ENCODE measurements around the gene CAGE1. TPM values are rescaled to one million over a fixed set of nuclear protein-coding genes. Genes with fewer than 3 reads are reported as not detected.

The CAGE1 gene
- total RNA-seq (not detected in 2 replicates), polyA plus RNA-seq (not detected in 2 replicates), polyA minus RNA-seq (0.04 TPM in 1 of 2 replicates, not detected in the other), Bru-seq, nascent RNA (percentile 12 among the genes with signal in this experiment), BruChase-seq, experiment 1, labeled RNA remaining after a 6-hour chase (percentile 9 among the genes with signal in this experiment), BruChase-seq, experiment 2, labeled RNA remaining after a 2-hour chase (percentile 4 among the genes with signal in this experiment)
- not detected in 2 replicates for polyA plus RNA-seq (2011; cell fraction: cytosol; rRNA removed)
- polyA plus RNA-seq (2011; cell fraction: nucleus; rRNA removed), result 0.07 TPM in 1 of 2 replicates, not detected in the other
- not detected in 2 replicates for polyA plus RNA-seq (2012)
- 0.31 TPM for polyA minus RNA-seq (2011; cell fraction: cytosol; rRNA and poly(A)+ RNA removed)
- 0.19 TPM in 1 of 2 replicates, not detected in the other for polyA minus RNA-seq (2011; cell fraction: nucleus; rRNA and poly(A)+ RNA removed)
- long read RNA-seq, result 0 reads

DNA sequence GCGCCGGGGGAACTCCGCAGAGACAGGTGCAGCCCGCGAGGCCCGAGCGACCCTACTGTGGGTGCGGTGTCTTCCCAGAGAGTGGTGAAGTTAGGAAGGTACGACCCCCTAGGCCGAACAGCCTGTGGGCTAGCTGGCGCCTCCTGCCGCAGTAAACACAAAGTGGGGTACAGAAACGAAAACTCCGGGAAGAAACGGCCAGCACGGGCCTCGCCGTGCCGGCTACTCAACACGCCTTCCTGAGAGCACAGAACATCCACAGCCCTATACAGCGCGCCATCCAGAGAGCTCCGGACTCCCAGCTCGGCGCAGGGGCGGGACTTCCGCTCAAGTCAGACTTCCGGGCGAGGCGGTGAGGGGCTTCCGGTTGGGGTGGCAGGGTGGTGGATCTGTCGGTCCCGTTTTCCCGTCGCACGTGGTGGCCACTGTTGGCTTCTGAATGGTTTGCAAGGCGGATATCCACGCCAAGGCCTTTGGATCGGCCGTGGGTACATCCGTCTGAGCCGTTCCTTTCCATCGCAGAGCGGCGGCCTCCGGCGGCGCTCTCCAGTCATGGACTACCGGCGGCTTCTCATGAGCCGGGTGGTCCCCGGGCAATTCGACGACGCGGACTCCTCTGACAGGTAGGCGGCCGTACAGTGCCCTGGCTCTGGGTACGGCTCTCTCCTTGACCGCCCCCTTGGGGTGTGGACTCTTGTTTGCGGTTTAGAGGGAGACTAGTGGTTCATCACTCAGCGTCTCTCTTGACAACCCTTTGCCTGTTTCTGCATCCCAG lies at the start of gene CAGE1, which contains the start of gene RIOK1:
TSS of gene CAGE1 (minus strand) at position 292 of the 775 bp plus-strand sequence. CDS start 2,569 bp downstream, outside the sequence.
TSS of gene RIOK1 (plus strand) at position 358 of the 775 bp plus-strand sequence. CDS start at position 553, 195 bp downstream.
- Histone ChIP-seq H3K79me2 (ENCODE audit: control insufficient read depth, insufficient read depth, low read length) (peaks cover 35% of the 10 kb centered on the region), H4K20me1 (replicated peaks; ENCODE audit: control insufficient read depth, extremely low read depth, insufficient read depth, low read length) (no peaks in the 10 kb centered on the region), H3K9me1 (replicated peaks; ENCODE audit: control insufficient read depth, extremely low read depth, insufficient read depth, low read length) (no peaks in the 10 kb centered on the region), H3K4me3 (replicated peaks in 1 of 3; ENCODE audit: insufficient read depth in 1 of 3, low read depth in 1 of 3, low read length in 3 of 3) (peak within 1 kb of the TSS; percentile 55 to 92 (median 77)), H3K27me3 (ENCODE audit: control insufficient read depth in 2 of 2, insufficient read depth in 2 of 2, low read length in 2 of 2) (no peaks in the 10 kb centered on the region), H3K27ac (ENCODE audit: insufficient read depth, low read depth, low read length) (peak within 1 kb of the TSS; percentile 66), H3K4me1 (ENCODE audit: control insufficient read depth, extremely low read depth, insufficient read depth, low read length) (peaks cover 13% of the 10 kb centered on the region), H3K9me3 (replicated peaks; ENCODE audit: control insufficient read depth, insufficient read depth, low read length) (no peaks in the 10 kb centered on the region), H3K36me3 (ENCODE audit: control insufficient read depth in 2 of 2, extremely low read depth in 1 of 2, insufficient read depth in 2 of 2, low read length in 2 of 2) (peaks cover 0 to 2% of the 10 kb centered on the region in 2 experiments), H3K9ac (replicated peaks; ENCODE audit: extremely low read depth, insufficient read depth, low read length) (peak within 1 kb of the TSS; percentile 65), H3K4me2 (ENCODE audit: insufficient read depth, low read length) (peak within 1 kb of the TSS; percentile 87), H2AFZ (ENCODE audit: low read depth, low read length) (peak within 1 kb of the TSS; percentile 96)
- POLR2A ChIA-PET, result interaction anchor here (0.6 to 1.1 kb wide), 4 partner anchors 89 to 854 kb away, joined by 3 to 6 read pairs (median 4); partner anchors contain the start of gene SNRNP48
- CTCF ChIA-PET, result interaction anchor here (0.6 to 1.5 kb wide), 9 partner anchors 16 to 693 kb away, joined by 3 to 11 read pairs (median 4); partner anchors contain the start of gene SSR1
- TSS peak; percentile 77 for BruUV-seq (replicated peaks)
- dilution Hi-C loops (cut with MboI; ENCODE audit: extremely low pct_ligation_motif_present, low sequenced_read_pairs) (no loop called here), intact Hi-C loops (cut with micrococcal nuclease) (loop anchor here (1.0 to 10.0 kb wide), 6 partner anchors 76 to 714 kb away; partner anchors contain the start of genes BLOC1S5, SNRNP48 and SSR1)
- TF ChIP-seq GATA2 (IDR thresholded peaks at IDR 0.05; ENCODE audit: insufficient read depth, insufficient read length, low read depth, low read length) (no peak), JUN (IDR thresholded peaks at IDR 0.05; ENCODE audit: borderline replicate concordance, insufficient read depth, insufficient read length, low read depth) (no peak), EZH2 (IDR thresholded peaks at IDR 0.05; ENCODE audit: borderline replicate concordance, low read depth, low read length, severe bottlenecking) (no peak), FOS (IDR thresholded peaks at IDR 0.05; ENCODE audit: borderline replicate concordance, insufficient read depth, low read length) (no peak), POLR2A (IDR thresholded peaks at IDR 0.05; ENCODE audit: low read depth, low read length) (peak; percentile 98), POLR2AphosphoS5 (IDR thresholded peaks at IDR 0.05; ENCODE audit: insufficient read depth, low read depth, low read length) (peak; percentile 99), MYC (IDR thresholded peaks at IDR 0.05; ENCODE audit: low read depth, low read length) (peak; percentile 96)
- TF ChIP-seq, protein P1, sequence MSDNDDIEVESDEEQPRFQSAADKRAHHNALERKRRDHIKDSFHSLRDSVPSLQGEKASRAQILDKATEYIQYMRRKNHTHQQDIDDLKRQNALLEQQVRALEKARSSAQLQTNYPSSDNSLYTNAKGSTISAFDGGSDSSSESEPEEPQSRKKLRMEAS (IDR thresholded peaks at IDR 0.05; ENCODE audit: insufficient read depth, insufficient read length), result peak; percentile 78
- TF ChIP-seq, protein P2, sequence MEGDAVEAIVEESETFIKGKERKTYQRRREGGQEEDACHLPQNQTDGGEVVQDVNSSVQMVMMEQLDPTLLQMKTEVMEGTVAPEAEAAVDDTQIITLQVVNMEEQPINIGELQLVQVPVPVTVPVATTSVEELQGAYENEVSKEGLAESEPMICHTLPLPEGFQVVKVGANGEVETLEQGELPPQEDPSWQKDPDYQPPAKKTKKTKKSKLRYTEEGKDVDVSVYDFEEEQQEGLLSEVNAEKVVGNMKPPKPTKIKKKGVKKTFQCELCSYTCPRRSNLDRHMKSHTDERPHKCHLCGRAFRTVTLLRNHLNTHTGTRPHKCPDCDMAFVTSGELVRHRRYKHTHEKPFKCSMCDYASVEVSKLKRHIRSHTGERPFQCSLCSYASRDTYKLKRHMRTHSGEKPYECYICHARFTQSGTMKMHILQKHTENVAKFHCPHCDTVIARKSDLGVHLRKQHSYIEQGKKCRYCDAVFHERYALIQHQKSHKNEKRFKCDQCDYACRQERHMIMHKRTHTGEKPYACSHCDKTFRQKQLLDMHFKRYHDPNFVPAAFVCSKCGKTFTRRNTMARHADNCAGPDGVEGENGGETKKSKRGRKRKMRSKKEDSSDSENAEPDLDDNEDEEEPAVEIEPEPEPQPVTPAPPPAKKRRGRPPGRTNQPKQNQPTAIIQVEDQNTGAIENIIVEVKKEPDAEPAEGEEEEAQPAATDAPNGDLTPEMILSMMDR (IDR thresholded peaks at IDR 0.05; ENCODE audit: extremely low read depth in 1 of 2, insufficient read depth in 1 of 2, low read depth in 1 of 2, low read length in 2 of 2), result peak in 1 of 2 donors; percentile 14
- DNase-seq (ENCODE audit: low read depth, low spot score), result peak; percentile 95
- FAIRE-seq, result peak; percentile 93

Measured in endothelial cell of umbilical vein (primary cell).